Measurements from ENCODE around the gene CLEC17A. TPM values are rescaled to one million over a fixed set of nuclear protein-coding genes. Genes with fewer than 3 reads are reported as not detected.

The CLEC17A gene, protein sequence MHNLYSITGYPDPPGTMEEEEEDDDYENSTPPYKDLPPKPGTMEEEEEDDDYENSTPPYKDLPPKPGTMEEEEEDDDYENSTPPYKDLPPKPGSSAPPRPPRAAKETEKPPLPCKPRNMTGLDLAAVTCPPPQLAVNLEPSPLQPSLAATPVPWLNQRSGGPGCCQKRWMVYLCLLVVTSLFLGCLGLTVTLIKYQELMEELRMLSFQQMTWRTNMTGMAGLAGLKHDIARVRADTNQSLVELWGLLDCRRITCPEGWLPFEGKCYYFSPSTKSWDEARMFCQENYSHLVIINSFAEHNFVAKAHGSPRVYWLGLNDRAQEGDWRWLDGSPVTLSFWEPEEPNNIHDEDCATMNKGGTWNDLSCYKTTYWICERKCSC
- total RNA-seq (2022; extraction: Qiagen RNA extraction) = 0.09 TPM in 1 of 5 replicates, not detected in the others

DNA sequence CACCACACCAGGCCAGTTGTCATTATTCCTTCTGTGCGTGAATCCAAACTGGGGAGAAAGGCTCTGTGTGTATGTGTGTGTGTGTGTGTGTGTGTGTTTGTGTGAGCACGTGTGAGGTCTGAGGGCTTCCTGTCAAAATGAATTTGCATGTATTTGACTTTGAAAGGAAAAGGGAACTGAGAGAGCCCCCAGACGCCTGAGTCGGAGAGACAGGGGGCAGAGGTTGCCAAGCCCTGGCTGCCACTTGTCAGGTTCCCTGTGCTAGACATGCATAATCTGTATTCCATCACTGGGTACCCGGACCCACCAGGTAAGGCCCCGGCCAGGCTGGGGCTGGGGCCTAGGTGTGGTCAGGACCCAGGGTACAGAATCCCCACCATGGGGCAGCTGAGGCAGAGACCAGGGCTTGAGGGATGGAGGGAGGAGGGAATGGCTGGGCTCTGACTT is at the start of gene CLEC17A:
TSS of gene CLEC17A (plus strand) at position 191 of the 447 bp plus-strand sequence. CDS start at position 268, 77 bp downstream.

DNA sequence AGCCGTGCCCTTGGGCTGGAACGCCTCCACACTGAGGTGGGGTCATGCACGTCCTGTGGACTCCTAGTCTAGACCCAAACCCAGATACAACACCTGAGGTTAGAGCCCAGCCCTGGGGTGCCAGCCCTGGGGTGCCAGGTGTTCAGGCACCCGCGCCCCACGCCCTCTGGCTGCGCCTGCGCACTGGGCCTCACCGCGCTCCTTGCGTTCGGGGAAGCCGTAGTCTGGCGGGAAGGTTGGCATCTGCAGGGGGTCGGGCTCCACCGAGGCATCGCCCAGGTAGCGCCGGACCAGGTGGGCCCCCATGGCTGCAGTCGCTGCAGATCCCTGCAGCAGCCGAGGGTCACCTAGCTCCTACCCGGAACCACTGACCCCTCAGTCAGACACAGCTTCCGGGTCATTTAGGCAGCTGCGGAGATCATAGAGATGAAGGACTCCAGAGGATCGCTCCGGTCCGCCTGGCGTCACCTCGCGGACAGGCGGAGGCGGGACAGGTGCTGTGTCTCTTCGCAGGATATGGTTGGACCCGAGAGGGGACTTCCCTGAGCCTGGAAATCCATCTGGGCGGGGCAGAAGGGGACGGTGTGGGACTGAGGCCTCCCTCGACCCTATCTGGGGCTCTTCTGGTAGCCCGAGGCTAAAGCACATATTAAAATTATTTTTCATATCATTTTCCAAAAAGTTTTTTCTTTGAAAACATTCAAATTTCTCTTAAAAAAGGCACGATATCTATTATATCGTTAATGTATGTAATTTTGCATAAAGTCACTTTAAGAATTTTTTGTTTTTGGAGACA is 11.0 kb upstream of the CLEC17A start, which contains the start of gene NDUFB7:
TSS of gene NDUFB7 (minus strand) at position 372 of the 796 bp plus-strand sequence. CDS start at position 306, 66 bp downstream.

Other genes starting within 250 kb of the CLEC17A start
- gene ADGRE5, start 201.6 kb upstream of the CLEC17A start, total RNA-seq (2022; extraction: Qiagen RNA extraction) = 66.8 to 89.7 TPM (median 83.5 TPM) in 5 replicates
- 120 to 141 TPM (median 130 TPM) in 5 replicates for gene DDX39A, start 163.7 kb upstream of the CLEC17A start, total RNA-seq (2022; extraction: Qiagen RNA extraction)
- gene PKN1, start 149.8 kb upstream of the CLEC17A start, total RNA-seq (2022; extraction: Qiagen RNA extraction) = 61.3 to 74.4 TPM (median 72.2 TPM) in 5 replicates
- 0.10 to 0.15 TPM (median 0.13 TPM) in 3 of 5 replicates, not detected in the others for gene PTGER1, start 107.7 kb upstream of the CLEC17A start, total RNA-seq (2022; extraction: Qiagen RNA extraction)
- 81.2 to 135 TPM (median 130 TPM) in 5 replicates for gene GIPC1, start 87.0 kb upstream of the CLEC17A start, total RNA-seq (2022; extraction: Qiagen RNA extraction)
- 159 to 187 TPM (median 172 TPM) in 5 replicates for gene DNAJB1, start 64.7 kb upstream of the CLEC17A start, total RNA-seq (2022; extraction: Qiagen RNA extraction)
- gene TECR, start 53.5 kb upstream of the CLEC17A start, total RNA-seq (2022; extraction: Qiagen RNA extraction) = 145 to 197 TPM (median 189 TPM) in 5 replicates
- 158 to 214 TPM (median 202 TPM) in 5 replicates for gene NDUFB7, start 11.0 kb upstream of the CLEC17A start, total RNA-seq (2022; extraction: Qiagen RNA extraction)
- not detected in 5 replicates for gene ADGRE3, start 91.8 kb downstream of the CLEC17A start, total RNA-seq (2022; extraction: Qiagen RNA extraction)
- 2.3 to 3.8 TPM (median 3.0 TPM) in 5 replicates for gene ZNF333, start 107.0 kb downstream of the CLEC17A start, total RNA-seq (2022; extraction: Qiagen RNA extraction)
- 0.46 to 1.0 TPM (median 0.80 TPM) in 5 replicates for gene ADGRE2, start 195.5 kb downstream of the CLEC17A start, total RNA-seq (2022; extraction: Qiagen RNA extraction)